Upper lobe of left lung (tissue), 6 donors: ENCODE measurements around the gene DGKK. TPM values are rescaled to one million over a fixed set of nuclear protein-coding genes. Genes with fewer than 3 reads are reported as not detected.

Experiments
- ATAC-seq, 2 donors: fragments of 200-7000 bp; cut with Tn5 transposase; one replicate each; pipeline ENCODE4 v1.9.1; 2022; ENCODE audit warnings: mild to moderate bottlenecking in 2 of 2, moderate library complexity in 2 of 2; ENCODE audit not compliant: low FRiP score in 2 of 2
- DNase-seq, 2 donors: peaks; one replicate each; pipeline ENCODE4 v3.0.0-alpha.2; 2019 to 2020
- H3K27ac ChIP-seq, 4 donors: fragments of 200-600 bp; sonication (generic); one replicate each; pipeline ENCODE4 v1.5.1; 2016 to 2019
- H3K27me3 ChIP-seq, 4 donors: fragments of 200-600 bp; sonication (generic); one replicate each; pipeline ENCODE4 v1.5.1; 2017 to 2019
- H3K36me3 ChIP-seq, 4 donors: fragments of 200-600 bp; sonication (generic); one replicate each; pipeline ENCODE4 v1.5.1; 2016 to 2019
- H3K4me1 ChIP-seq, 4 donors: fragments of 200-600 bp; sonication (generic); one replicate each; pipeline ENCODE4 v1.5.1; 2018 to 2019
- H3K4me3 ChIP-seq, 4 donors: fragments of 200-600 bp; sonication (generic); one replicate each; pipeline ENCODE4 v1.5.1; 2017 to 2019; ENCODE audit warnings: mild to moderate bottlenecking in 2 of 4, moderate library complexity in 1 of 4
- H3K9me3 ChIP-seq, 4 donors: fragments of 200-600 bp; sonication (generic); one replicate each; pipeline ENCODE4 v1.5.1; 2018 to 2019
- POLR2A ChIP-seq, 4 donors: fragments of 450-650 bp; IDR thresholded peaks; one replicate each; pipeline ENCODE4 v1.5.1; 2016 to 2017; ENCODE audit warnings: antibody characterized with exemption in 4 of 4, mild to moderate bottlenecking in 2 of 4
- POLR2AphosphoS5 ChIP-seq, 2 donors: sonication (generic); formaldehyde crosslinking; IDR thresholded peaks; one replicate each; pipeline ENCODE4 v1.5.1; 2017; ENCODE audit warnings: antibody characterized with exemption in 2 of 2
- WGBS, 2 donors: methylation state at CpG; one replicate each; pipeline ENCODE4 v1.1.5; 2017 to 2018; 5-methylcytosine and 5-hydroxymethylcytosine counted together
- total RNA-seq, 6 donors: library from RNA; depleted of rRNA in 4 of 6; stranded (reverse); fragments of >200 nt in 4 of 6; gene quantifications; one replicate each; pipeline versions ENCODE4 v1.1.0 to v1.2.1, GENCODE V29; 2016 to 2021
- donor health status: DM: no; HTN: no; CAD: no; lungs with moderate emphysema.
- donor health status: DM: no; HTN: yes; CAD: no; lungs with severe emphysema.

Gene DGKK
- total RNA-seq, 6 donors from 2014 or later: 0.09 to 0.13 TPM; not detected in 4

DNA sequence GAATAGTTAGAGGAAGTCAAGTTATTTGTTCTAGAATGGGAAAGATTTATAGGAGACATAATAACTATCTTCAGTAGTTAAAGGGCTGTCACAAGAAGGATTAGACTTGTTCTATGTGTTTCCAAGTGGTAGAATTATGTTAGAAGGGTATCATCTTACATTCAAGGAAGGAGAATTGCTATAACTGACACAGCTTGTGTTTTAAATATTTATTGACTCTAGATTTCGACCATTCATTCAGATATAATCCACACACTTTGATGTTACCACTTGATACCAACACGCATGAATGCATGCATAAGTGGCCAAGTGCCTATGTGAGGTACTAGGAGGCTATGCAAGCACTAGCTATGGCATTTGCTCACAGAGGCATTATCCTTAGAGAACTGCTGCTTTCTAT, 143.4 kb downstream of the DGKK start:
- DNase-seq: no peak
- Histone ChIP-seq H3K4me1 (no peaks in the 10 kb centered on the region), H3K27me3 (no peaks in the 10 kb centered on the region), H3K27ac (no peak overlapping the region), H3K4me3 (no peak overlapping the region), H3K9me3 (no peaks in the 10 kb centered on the region), H3K36me3 (no peaks in the 10 kb centered on the region)
- ATAC-seq: no peak
- TF ChIP-seq POLR2A (IDR thresholded peaks at IDR 0.05): no peak
- TF ChIP-seq POLR2AphosphoS5 (IDR thresholded peaks at IDR 0.05): no peak
- WGBS, 2 donors: 55 to 85% methylated on average over 2 of the region's 2 CpGs
